GM19043 (cell line): Measurements from ENCODE around the gene ARVCF.

Source experiments
- ATAC-seq: cut with Tn5 transposase; IDR thresholded peaks from one replicate; pipeline ENCODE4 v1.9.1; 2021; ENCODE audit warnings: low read depth; ENCODE audit not compliant: unreplicated experiment

ARVCF gene

GRCh38 chr22:19988965-19989724 is 27.5 kb downstream of the ARVCF start:
- no peak for ATAC-seq

DNA sequence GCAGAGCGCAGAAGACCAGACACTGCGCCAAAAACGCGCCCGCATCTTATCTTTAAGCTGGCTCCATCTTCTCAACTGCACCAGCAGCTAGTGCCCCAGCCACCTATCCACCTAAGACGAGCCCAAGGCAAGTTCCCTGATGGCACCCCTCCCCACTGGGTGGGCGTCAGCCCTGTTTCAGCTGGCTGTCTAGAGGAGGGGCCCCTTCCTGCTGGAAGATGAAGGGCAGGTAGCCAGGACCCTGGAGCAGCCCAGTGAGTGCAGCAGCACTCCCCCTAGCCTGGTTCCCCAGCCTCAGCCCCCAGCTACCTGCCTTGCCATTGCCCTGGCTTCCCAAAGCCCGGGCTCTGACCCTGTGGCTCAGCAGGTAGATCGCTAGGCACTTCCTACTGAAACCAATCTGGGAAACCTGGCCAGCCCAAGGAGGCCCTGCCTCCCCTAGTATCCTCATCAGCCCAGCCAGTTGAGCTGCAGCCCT is 28.3 kb downstream of the ARVCF start:
- ATAC-seq = no peak

- ATAC-seq = no peak
These were observed 29.0 kb downstream of the ARVCF start for GRCh38 chr22:19987394-19988306.

DNA sequence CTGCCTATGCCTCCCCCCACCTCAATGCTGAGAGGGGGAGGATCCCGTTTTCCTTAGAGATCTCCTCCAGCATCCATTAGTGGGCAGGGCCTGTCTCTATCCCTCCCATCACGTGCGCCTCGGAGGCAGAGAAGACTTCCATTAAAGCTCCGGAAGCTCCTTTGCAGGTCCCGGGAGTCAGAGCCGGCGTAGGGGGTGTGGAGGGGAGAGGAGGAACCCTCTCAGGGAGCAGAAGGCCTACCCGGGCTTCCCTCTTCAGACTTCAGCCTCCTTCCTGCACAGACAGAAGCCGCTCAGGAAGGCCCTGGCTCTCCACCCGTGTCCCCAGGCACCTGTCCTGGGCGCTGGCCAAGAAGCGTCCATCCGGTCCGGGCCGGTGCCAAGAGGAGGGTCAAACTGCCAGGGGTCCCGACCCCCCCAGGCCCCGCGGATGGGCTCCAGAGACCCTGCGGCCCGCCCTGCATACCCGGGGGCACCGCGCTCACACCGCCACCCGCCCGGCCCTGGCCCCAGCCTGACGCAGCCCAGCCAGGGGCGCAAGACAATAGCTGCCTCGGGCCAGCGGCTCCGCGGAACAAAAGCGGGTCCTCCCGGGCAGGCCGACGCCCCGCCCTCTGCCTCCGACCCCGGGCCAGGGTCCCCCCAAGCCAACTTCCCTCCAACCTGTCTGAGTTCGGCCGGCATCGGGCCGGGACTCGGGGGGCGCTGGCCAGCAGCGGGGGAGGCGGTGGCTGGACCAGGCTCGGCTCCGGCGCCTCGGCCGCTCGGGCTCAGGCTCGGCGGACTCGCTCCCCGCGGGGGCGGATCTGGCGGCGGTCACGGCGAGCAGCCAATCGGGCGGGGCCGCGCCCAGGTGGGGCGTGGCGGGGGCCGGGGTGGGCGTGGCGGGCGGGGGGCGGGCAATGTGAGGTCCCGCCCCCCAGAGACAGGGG is 29.9 kb downstream of the ARVCF start:
- ATAC-seq = no peak

GRCh38 chr22:19986011-19986409 is 30.6 kb downstream of the ARVCF start:
- no peak for ATAC-seq

- ATAC-seq = no peak
These were observed 31.5 kb downstream of the ARVCF start for GRCh38 chr22:19984851-19985811.

GRCh38 chr22:19984201-19984753 is 32.3 kb downstream of the ARVCF start:
- ATAC-seq = no peak

- ATAC-seq = no peak
These were observed 32.9 kb downstream of the ARVCF start for GRCh38 chr22:19983741-19984140.

DNA sequence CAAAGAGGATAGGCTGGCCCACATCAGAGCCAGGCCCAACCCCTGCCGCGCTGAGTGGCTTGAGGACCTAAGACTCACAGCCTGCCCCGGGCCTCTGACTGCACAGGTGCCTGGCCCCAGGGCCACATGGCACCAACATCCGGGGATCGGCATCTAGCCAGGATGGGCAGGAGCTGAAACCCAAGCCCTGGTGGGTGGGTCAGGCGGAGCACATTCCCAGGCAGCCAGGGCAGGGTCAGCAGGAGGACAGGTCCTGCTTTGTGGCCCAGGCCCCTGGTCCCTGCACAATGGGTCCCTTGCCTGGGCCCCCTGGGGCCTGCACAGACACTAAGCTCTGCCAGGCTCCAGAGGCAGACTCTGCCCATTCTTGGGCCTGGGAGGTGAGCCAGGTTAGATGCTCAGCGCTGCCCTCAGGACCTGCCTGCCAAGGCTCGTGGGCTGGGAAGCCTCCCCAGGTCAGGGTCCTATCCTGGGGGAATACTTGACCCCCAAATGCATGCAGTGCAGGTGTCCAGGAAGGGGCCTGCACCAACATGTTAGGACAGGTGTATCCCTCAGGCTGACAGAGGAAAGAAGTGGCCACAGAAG is 33.5 kb downstream of the ARVCF start:
- no peak for ATAC-seq

DNA sequence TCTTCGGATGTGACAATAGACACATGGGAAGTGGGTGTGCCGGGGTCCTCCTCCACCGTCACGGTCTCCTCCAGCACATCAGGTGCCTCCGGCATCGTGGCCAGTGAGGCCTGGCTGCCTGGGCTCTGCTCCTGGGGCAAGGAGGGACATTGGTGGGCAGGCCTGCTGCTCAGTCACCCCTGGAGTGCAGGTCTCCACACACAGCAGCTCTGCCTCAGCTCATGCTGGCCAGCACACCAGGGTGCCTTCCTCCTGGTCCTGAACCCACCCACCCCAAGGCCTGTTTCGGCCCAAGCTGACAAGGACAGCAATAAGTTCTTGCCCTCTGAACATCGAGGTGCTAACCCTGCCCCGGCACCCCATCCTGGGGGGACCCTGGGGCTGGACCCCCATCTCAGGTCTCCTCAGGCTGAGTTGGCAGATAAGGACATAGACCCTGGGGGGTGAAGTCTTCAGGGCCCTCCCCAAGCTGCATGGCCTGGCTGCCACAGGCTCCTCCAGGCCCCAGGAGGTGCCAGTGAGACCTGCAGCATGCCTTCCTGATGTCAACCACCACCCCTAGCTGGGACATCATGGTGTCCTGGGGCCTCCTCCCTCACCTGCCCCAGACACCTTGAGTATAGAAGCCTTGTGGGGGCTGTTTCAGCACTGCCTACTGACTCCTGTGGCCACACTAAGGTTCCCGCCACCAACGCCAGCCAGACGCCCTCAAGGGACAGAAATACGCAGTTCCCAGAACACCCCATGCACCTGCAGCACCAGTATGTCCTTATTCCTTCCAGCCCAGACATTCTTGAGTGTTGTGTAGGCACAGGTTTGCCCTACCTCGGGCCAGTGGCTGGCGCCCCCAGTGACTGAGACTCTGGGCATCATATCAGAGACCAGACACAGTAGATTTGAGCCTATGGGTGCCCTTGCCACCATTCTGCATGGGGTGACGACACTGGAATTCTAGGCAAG is 34.4 kb downstream of the ARVCF start:
- ATAC-seq = no peak

DNA sequence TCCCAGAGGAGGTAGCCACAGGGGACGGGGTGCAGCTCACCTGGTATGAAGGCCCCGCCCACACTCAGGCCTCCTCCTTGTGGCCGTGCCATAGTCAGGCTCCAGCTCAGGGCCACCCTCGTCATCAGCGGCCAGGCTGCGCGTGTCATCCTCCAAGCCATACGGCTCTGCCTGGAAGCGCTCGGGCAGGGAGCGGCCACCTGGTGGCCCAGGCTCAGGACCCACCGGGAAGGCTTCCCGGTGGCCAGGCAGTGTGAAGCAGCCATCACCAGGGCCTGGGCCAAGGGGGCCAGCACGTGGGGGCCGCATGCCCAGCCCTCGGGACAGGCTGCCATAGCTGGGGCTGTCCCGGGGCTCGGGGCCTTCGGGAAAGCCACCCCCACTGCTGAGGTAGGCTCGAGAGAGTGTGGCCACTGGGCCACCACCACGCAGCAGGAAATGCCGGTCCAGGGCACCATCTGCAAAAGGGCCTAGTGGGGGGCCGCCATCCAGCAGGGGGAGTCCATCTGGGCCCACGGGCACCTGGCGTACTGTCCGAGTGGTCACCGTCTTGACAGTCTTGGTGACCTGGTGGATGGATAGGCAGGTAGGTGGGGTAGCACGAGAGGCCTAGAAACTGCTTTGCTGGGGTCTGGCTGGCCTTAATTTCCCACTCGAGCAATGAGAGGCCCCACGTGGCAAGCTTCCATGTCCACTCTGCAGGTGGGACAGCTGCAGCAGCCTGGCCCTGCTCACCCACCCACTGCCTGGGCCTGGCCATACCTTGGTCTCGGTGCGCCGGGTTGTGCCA is 35.3 kb downstream of the ARVCF start:
- no peak for ATAC-seq

DNA sequence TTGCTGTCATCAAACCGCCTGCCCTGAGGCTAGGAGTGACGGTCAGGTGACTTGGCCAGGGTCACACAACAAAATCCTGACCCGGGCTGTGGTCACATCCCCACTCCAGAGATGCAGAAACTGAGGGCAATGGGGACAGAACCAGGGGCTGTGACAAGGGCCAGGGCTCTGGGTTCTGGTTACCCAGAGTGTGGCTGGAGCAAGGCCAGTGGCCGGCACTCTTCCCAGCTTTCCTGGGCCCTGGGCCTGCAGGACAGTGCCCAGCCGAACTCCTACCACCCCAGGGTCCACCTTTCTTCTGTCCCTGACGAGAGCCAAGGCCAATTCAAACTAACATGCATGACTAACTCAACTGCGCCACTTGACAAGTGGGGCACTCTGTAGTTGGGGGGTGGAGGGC is 35.9 kb downstream of the ARVCF start:
- no peak for ATAC-seq

DNA sequence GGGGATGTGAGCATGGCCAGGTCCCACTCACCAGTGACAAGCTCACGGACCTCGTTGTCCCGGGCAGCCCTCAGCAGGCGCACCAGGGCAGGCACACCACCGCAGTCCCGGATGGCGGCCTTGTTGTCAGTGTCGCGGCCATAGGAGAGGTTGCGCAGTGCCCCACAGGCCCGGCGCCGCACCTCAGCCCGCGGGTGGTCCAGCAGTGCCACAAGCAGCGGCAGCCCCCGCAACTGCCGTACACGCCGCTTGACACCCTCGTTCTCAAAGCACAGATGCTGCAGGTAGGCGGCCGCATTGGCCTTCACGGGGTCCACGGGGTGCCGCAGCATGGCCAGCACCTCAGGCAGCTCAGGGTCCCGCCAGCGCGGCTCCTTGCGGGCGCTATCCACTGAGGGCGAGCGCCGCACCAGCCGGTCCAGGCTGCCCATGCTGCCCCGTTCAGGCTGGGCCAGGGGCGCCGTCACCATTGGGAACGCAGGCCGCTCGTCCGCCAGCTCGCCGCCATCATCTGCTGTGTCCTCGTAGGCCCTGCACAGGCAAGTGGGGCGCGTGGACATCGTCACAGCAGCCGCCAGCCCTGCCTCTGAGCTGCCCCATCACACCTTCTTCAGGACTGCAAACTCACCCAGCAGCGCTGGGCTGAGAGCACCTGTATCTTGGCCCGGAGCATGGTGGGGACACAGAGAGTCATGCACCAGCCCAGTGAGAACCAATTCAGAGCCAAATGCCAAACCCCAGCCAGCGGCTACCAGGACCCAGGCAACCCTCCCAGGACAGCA is 36.7 kb downstream of the ARVCF start:
- no peak for ATAC-seq

GRCh38 chr22:19978748-19979147 is 37.9 kb downstream of the ARVCF start:
- ATAC-seq = no peak

DNA sequence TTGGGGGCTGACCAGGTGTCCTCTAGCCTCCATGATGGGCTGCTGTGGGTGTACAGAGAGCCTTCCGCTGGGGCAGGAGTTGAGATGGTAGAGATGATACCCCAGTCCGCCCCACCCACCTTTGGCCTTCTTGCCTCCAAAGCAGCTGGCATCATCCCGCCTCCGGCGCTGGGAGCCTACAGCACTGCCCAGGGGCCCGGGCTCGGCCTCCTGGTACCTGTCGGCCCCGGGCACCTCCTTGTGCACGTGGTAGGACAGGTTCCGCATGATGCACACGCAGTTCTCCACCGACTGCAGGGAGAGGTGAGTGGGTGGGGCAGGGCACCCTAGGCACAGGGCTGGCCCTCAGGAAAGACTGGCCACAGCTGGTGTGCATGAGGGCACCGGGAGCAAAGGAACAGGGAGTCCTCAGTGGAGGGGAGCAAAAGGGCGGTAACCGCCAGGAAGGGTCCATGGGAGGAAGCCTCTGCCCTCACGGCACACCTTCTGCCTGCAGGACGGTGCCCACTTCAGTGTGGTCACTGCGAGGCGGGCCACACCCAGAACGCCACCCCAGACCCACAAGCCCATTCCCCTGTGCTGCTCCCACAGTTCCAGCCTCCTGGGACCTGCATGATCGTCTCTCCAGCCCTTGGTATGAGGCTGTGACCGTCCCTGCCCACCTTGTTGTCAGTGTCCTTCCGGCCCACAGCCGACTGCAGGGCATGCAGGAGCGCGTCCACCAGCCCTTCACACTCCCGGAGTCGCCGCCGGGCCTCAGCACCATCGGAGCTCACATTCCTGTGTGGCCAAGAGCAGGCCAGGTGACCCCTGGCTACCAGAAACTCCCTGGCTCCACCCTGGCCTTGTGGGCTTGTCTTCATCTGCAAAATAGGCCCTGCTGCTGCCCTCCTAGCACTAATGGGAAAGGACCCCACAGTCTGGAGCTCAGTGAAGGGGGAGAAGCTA is 39.1 kb downstream of the ARVCF start:
- ATAC-seq = no peak
